Mesothelial cell of epicardium (in vitro differentiated cells): Measurements from ENCODE around the gene TMEM156. TPM values are rescaled to one million over a fixed set of nuclear protein-coding genes. Genes with fewer than 3 reads are reported as not detected.

ENCODE experiments used
- DNase-seq, 2 experiments: peaks; one replicate each; pipeline ENCODE4 v3.0.0; 2021; ENCODE audit warnings: low spot score in 2 of 2; ENCODE audit not compliant: unreplicated experiment in 2 of 2
- H3K27ac Mint-ChIP-seq: 2 replicates; pipeline ENCODE4 v1.8.0; 2021; ENCODE audit warnings: mixed read lengths
- H3K27me3 Mint-ChIP-seq: 2 replicates; pipeline ENCODE4 v1.8.0; 2021; ENCODE audit warnings: low read depth, mixed read lengths
- H3K36me3 Mint-ChIP-seq: 2 replicates; pipeline ENCODE4 v1.8.0; 2021; ENCODE audit warnings: mixed read lengths
- H3K4me1 Mint-ChIP-seq: 2 replicates; pipeline ENCODE4 v1.8.0; 2021; ENCODE audit warnings: mixed read lengths
- H3K4me3 Mint-ChIP-seq: 2 replicates; pipeline ENCODE4 v1.8.0; 2021; ENCODE audit warnings: mild to moderate bottlenecking, moderate library complexity, mixed read lengths
- H3K9me3 Mint-ChIP-seq: 2 replicates; pipeline ENCODE4 v1.8.0; 2021; ENCODE audit warnings: mixed read lengths
- total RNA-seq: library from RNA; stranded (reverse); gene quantifications from 3 replicates; pipeline ENCODE4 v1.2.1, GENCODE V29; 2021
- TF ChIP-seq, protein P1 (sequence below): fragments of 200-600 bp; sonication (generic); IDR thresholded peaks from one replicate; pipeline ENCODE4 v1.5.0; 2021; ENCODE audit warnings: antibody characterized with exemption; ENCODE audit not compliant: unreplicated experiment

The TMEM156 gene
- total RNA-seq, 1 donor from 2014 or later: not detected

DNA sequence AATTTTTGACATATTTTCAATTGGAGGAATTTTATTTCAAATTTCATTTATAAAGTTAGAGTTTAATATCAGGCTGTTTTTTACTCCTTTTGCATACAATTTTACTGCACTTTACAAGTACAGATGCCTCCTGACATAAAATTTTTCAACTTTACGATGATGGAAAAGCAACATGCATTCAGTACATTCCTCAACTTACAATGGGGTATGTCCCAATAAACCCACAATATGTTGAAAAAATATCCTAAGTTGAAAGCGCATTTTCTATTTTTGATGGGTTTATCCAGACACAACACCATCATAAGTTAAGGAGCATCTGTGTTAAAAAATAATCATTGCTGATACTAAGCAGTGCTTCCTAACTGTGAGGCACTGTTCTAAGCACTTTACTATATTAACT, 34.2 kb upstream of the TMEM156 start:
- DNase-seq: no peak
- Mint-ChIP-seq H3K4me1 (peaks cover 18% of the 10 kb centered on the region), H3K9me3 (no peaks in the 10 kb centered on the region), H3K36me3 (no peaks in the 10 kb centered on the region), H3K27me3 (no peaks in the 10 kb centered on the region), H3K4me3 (no peak overlapping the region), H3K27ac (no peak overlapping the region)
- TF ChIP-seq, protein P1, sequence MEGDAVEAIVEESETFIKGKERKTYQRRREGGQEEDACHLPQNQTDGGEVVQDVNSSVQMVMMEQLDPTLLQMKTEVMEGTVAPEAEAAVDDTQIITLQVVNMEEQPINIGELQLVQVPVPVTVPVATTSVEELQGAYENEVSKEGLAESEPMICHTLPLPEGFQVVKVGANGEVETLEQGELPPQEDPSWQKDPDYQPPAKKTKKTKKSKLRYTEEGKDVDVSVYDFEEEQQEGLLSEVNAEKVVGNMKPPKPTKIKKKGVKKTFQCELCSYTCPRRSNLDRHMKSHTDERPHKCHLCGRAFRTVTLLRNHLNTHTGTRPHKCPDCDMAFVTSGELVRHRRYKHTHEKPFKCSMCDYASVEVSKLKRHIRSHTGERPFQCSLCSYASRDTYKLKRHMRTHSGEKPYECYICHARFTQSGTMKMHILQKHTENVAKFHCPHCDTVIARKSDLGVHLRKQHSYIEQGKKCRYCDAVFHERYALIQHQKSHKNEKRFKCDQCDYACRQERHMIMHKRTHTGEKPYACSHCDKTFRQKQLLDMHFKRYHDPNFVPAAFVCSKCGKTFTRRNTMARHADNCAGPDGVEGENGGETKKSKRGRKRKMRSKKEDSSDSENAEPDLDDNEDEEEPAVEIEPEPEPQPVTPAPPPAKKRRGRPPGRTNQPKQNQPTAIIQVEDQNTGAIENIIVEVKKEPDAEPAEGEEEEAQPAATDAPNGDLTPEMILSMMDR: no peak

DNA sequence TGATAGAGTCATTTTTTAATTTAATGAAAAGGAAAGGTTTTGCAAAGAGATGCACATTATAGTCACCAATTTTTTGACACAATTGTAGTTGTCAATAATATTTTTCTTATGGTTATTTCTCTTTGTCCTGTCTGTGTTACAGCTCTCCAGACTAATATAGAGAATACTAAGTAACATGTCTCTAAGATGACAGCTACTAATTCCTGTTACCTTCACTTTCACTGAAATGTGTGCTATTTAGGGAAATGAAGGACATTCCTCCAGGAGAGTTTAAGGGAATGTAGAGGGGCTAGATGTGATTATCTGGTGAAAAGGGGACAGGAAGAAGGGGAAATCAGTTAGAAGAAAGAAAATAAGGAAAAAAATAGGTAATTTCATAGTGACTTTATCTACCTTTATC, 31.2 kb upstream of the TMEM156 start:
- Mint-ChIP-seq H3K4me3 (no peak overlapping the region), H3K27ac (no peak overlapping the region), H3K36me3 (no peaks in the 10 kb centered on the region), H3K4me1 (peaks cover 18% of the 10 kb centered on the region), H3K9me3 (no peaks in the 10 kb centered on the region), H3K27me3 (no peaks in the 10 kb centered on the region)
- TF ChIP-seq, protein P1: no peak
- DNase-seq: no peak

GRCh38 chr4:39062770-39063097, 30.5 kb upstream of the TMEM156 start:
- no peaks in the 10 kb centered on the region for H3K9me3 Mint-ChIP-seq
- no peak for DNase-seq
- H3K4me1 Mint-ChIP-seq: peaks cover 18% of the 10 kb centered on the region
- H3K27me3 Mint-ChIP-seq: no peaks in the 10 kb centered on the region
- TF ChIP-seq, protein P1: no peak
- H3K27ac Mint-ChIP-seq: no peak overlapping the region
- no peaks in the 10 kb centered on the region for H3K36me3 Mint-ChIP-seq
- no peak overlapping the region for H3K4me3 Mint-ChIP-seq

GRCh38 chr4:39062094-39062769, 30.0 kb upstream of the TMEM156 start, which contains the start of gene KLHL5:
Gene KLHL5, plus strand, starts transcription at chr4:39062232. Its CDS starts 421 bp downstream, at chr4:39062653.
- Mint-ChIP-seq H3K36me3 (no peaks in the 10 kb centered on the region), H3K27me3 (no peaks in the 10 kb centered on the region), H3K9me3 (no peaks in the 10 kb centered on the region), H3K4me3 (peak within 1 kb of the TSS; percentile 20), H3K4me1 (peaks cover 15% of the 10 kb centered on the region), H3K27ac (no peak within 1 kb of the TSS)
- TF ChIP-seq, protein P1: no peak
- DNase-seq: no peak

DNA sequence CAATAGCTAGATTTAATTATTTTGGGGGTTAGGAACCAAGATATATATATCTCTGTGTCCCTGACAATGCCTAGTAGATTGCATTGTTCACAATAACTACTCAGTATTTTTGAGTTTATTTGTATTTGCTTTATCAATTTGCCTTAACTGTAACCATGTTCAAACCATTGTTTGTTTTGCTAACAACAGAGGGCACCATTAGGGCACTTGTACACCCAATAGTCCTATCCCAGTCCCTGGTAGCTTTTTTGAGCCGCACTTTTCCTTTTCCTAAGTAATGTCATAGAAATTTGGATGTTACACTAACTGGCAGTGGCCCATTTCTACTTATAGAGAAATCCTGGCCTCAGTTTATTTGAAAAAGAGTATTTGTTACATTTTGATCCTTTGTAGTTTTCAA, 29.2 kb upstream of the TMEM156 start:
- no peaks in the 10 kb centered on the region for H3K9me3 Mint-ChIP-seq
- TF ChIP-seq, protein P1: no peak
- H3K4me3 Mint-ChIP-seq: no peak overlapping the region
- H3K27me3 Mint-ChIP-seq: no peaks in the 10 kb centered on the region
- H3K36me3 Mint-ChIP-seq: no peaks in the 10 kb centered on the region
- no peak overlapping the region for H3K27ac Mint-ChIP-seq
- DNase-seq: no peak
- H3K4me1 Mint-ChIP-seq: peaks cover 12% of the 10 kb centered on the region
